ENCODE results near the gene ABCC3.

ABCC3 gene

DNA sequence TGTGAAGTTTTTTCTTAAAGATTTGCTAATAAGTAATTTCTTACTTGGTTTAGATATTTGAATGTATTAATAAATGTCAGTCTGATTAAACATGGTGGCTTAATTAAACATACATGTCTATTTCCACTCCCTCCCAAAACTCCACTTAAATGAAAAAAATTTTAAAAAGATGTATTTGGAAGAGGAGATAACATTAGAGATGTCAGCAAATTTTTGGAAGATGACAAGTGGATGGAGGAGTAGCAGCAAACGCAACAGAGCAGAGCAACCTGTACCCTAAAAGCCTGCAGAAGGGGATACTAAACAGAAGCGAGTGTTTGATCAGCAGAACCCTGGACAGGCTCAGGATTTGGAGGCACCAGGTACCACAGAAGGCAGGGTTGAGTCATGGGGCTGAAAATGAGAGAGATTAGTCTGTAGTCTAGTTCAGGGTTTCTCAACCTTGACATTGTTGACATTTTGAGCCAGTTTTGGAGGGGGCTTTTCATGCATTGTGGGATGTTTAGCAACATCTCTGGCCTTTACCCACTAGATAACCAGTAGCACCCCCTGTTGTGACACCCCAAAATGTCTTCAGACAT is 102.5 kb downstream of the ABCC3 start:
- DNase-seq (ENCODE audit: low spot score) = no peak

DNA sequence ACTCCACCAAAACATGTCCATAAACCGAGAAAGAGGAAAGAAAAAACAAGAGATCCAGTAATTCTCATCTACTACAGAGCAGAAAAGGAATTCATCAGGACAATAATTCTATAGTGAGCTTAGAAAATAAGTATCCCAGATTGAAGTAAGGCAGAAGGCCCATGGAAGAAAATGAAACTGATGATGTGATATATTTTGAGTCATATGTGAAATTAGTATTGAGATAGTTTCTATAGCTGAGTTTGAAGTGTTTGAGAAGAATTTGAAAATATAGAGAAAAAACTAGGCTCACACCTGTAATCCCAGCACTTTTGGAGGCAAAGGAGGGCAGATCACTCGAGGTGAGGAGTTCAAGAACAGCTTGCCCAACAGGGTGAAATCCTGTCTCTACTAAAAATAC is 104.4 kb downstream of the ABCC3 start:
- DNase-seq (ENCODE audit: low spot score) = no peak
